Activated naive CD4-positive, alpha-beta T cell treated with anti-CD3 and anti-CD28 coated beads, Interleukin-2, amount 50 U/mL, for 16 hours (primary cell): ENCODE data around the gene GPR63.

Source experiments
- DNase-seq: peaks from one replicate; pipeline ENCODE4 v3.0.0-alpha.2; 2020

GPR63 gene

GRCh38 chr6:96749891-96750290 is 87.4 kb downstream of the GPR63 start:
- DNase-seq: no peak
